Testis (tissue), 2 donors: ENCODE data around the gene BTG4.

ENCODE experiments used
- CTCF ChIP-seq, 3 experiments: fragments of 450-650 bp in 2 of 3; fragments of 200-600 bp in 1 of 3; sonication (generic) in 1 of 3; IDR thresholded peaks; one replicate each; pipeline ENCODE4 v1.5.1; 2016 to 2019; ENCODE audit warnings: antibody characterized with exemption in 3 of 3, mild to moderate bottlenecking in 2 of 3, moderate library complexity in 1 of 3
- POLR2A ChIP-seq: fragments of 450-650 bp; IDR thresholded peaks from one replicate; pipeline ENCODE4 v1.6.1; 2017; ENCODE audit warnings: antibody characterized with exemption, mild to moderate bottlenecking, moderate library complexity

- TF ChIP-seq CTCF (IDR thresholded peaks at IDR 0.05) (no peak), POLR2A (no peak)
Measured at GRCh38 chr11:111502611-111503010, 9.6 kb downstream of the BTG4 start.
